Measurements from ENCODE around the gene PARP4.
"Not testable (repeated sequence)": the region's sequence is repeated elsewhere in the genome, so short reads cannot be mapped to it uniquely, and the experiment has no call there.

- not testable (repeated sequence) for TF ChIP-seq CTCF (IDR thresholded peaks at IDR 0.05 in 4 of 5, conservative IDR thresholded peaks at IDR 0.05 in 1 of 5); POLR2A (IDR thresholded peaks at IDR 0.05)
These were observed 92.9 kb downstream of the PARP4 start for GRCh38 chr13:24419668-24420067.

Data from gastrocnemius medialis (tissue), 4 donors.